DOHH2 (cell line): ENCODE measurements around the gene LAMC3.

ENCODE experiments used
- EZH2phosphoT487 ChIP-seq: fragments of 200-600 bp; sonication (generic); IDR thresholded peaks from 2 replicates; pipeline ENCODE4 v1.6.1; 2017; ENCODE audit warnings: borderline replicate concordance, mild to moderate bottlenecking, antibody characterized with exemption, low read length, moderate library complexity, mixed read lengths
- TF ChIP-seq, protein P1 (sequence below): fragments of 200-600 bp; sonication (generic); IDR thresholded peaks from one replicate; pipeline ENCODE4 v1.5.1; 2014; ENCODE audit warnings: antibody characterized with exemption, mild to moderate bottlenecking, low read depth, low read length; ENCODE audit not compliant: poor library complexity, severe bottlenecking

DNA sequence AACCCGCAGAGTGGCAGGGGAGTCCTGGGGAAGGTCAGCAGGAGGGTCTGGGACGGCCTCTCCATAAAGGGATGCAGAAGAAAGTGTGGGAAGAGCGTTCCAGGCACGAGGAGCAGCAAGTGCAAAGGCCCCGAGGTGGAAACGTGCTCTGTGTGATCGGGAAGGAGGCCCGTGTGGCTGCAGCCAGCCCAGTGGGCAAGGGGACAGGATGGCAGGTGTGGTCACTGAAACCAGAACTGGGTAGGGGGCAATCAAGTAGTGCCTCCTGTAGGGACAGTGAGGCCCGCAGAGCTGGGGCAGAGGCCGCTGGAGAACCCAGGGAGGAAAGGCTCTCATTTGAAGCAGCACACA is 16.3 kb upstream of the LAMC3 start:
- TF ChIP-seq, protein P1, sequence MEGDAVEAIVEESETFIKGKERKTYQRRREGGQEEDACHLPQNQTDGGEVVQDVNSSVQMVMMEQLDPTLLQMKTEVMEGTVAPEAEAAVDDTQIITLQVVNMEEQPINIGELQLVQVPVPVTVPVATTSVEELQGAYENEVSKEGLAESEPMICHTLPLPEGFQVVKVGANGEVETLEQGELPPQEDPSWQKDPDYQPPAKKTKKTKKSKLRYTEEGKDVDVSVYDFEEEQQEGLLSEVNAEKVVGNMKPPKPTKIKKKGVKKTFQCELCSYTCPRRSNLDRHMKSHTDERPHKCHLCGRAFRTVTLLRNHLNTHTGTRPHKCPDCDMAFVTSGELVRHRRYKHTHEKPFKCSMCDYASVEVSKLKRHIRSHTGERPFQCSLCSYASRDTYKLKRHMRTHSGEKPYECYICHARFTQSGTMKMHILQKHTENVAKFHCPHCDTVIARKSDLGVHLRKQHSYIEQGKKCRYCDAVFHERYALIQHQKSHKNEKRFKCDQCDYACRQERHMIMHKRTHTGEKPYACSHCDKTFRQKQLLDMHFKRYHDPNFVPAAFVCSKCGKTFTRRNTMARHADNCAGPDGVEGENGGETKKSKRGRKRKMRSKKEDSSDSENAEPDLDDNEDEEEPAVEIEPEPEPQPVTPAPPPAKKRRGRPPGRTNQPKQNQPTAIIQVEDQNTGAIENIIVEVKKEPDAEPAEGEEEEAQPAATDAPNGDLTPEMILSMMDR = no peak
- TF ChIP-seq EZH2phosphoT487 = no peak
